Colonic mucosa (tissue), 4 donors: Measurements from ENCODE around the gene DDX6. TPM values are rescaled to one million over a fixed set of nuclear protein-coding genes. Genes with fewer than 3 reads are reported as not detected.
"Not testable (repeated sequence)": the region's sequence is repeated elsewhere in the genome, so short reads cannot be mapped to it uniquely, and the experiment has no call there.

Experiments used
- DNase-seq: peaks from one replicate; pipeline ENCODE4 v3.0.0-alpha.2; 2020
- H3K27ac ChIP-seq: fragments of 200-600 bp; one replicate; pipeline ENCODE4 v1.8.0; 2021
- H3K27me3 ChIP-seq: fragments of 200-600 bp; one replicate; pipeline ENCODE4 v1.8.0; 2021
- H3K36me3 ChIP-seq: fragments of 200-600 bp; one replicate; pipeline ENCODE4 v1.8.0; 2021
- H3K4me1 ChIP-seq: fragments of 200-600 bp; one replicate; pipeline ENCODE4 v1.8.0; 2021; ENCODE audit warnings: mild to moderate bottlenecking
- H3K4me3 ChIP-seq: fragments of 200-600 bp; one replicate; pipeline ENCODE4 v1.8.0; 2021
- H3K9ac ChIP-seq, 2 donors: one replicate each; pipeline ENCODE4 v1.7.0; 2013; ENCODE audit warnings: control low read depth in 2 of 2, low read depth in 2 of 2, low read length in 2 of 2
- H3K9me3 ChIP-seq: fragments of 200-600 bp; one replicate; pipeline ENCODE4 v1.8.0; 2021
- CTCF ChIP-seq: fragments of 200-600 bp; IDR thresholded peaks from one replicate; pipeline ENCODE4 v1.8.0; 2022; ENCODE audit warnings: antibody characterized with exemption, mild to moderate bottlenecking
- intact Hi-C: fragments of 100-400 bp; cut with DNase I; formaldehyde crosslinking; loops from one replicate; pipeline ENCODE4 v1.14.1; 2022
- total RNA-seq, 2 donors: library from RNA; stranded (reverse); fragmentation: NEBNext Ultra II Directional in 1 of 2; extraction: Animal tissue kit (Norgen Biotek cat#: 25700) in 1 of 2; gene quantifications; one replicate each; pipeline ENCODE4 v1.2.1, GENCODE V29; 2021
- donor health status: healthy.
- donor health status: DM: no; HTN: no; CAD: no.
- donor health status: DM: no; HTN: no; CAD: no.

The DDX6 gene
- total RNA-seq, 2 donors from 2014 or later = 79.0 to 108 TPM

- no peaks in the 10 kb centered on the region for H3K36me3 ChIP-seq
- TF ChIP-seq CTCF = no peak
- no peaks in the 10 kb centered on the region for H3K9me3 ChIP-seq
- intact Hi-C loops = loop anchor here (10.0 kb wide), 1 partner anchor 74 kb away; no protein-coding TSS in a partner anchor
- DNase-seq = no peak
- H3K4me3 ChIP-seq = no peak overlapping the region
- no peaks in the 10 kb centered on the region for H3K27me3 ChIP-seq
- peaks cover 3% of the 10 kb centered on the region for H3K4me1 ChIP-seq
- no peak overlapping the region for H3K9ac ChIP-seq
- no peak overlapping the region for H3K27ac ChIP-seq
Measured at GRCh38 chr11:118768690-118769089, 22.3 kb downstream of the DDX6 start.

GRCh38 chr11:118766035-118766434 is 24.9 kb downstream of the DDX6 start:
- H3K36me3 ChIP-seq = peaks cover 8% of the 10 kb centered on the region
- no peak for DNase-seq
- no peak overlapping the region for H3K9ac ChIP-seq
- H3K9me3 ChIP-seq = no peaks in the 10 kb centered on the region
- H3K4me3 ChIP-seq = no peak overlapping the region
- no peaks in the 10 kb centered on the region for H3K27me3 ChIP-seq
- TF ChIP-seq CTCF = no peak
- peaks cover 3% of the 10 kb centered on the region for H3K4me1 ChIP-seq
- H3K27ac ChIP-seq = no peak overlapping the region
- intact Hi-C loops = loop anchor here (10.0 kb wide), 1 partner anchor 71 kb away; no protein-coding TSS in a partner anchor

- H3K4me1 ChIP-seq, H3K4me3 ChIP-seq, H3K27ac ChIP-seq, H3K9me3 ChIP-seq, DNase-seq, H3K27me3 ChIP-seq, H3K9ac ChIP-seq: not testable (repeated sequence)
- intact Hi-C loops = loop anchor here (10.0 kb wide), 1 partner anchor 70 kb away; no protein-coding TSS in a partner anchor
- peaks cover 10% of the 10 kb centered on the region for H3K36me3 ChIP-seq
Measured at GRCh38 chr11:118765095-118765691, 25.8 kb downstream of the DDX6 start.

- Histone ChIP-seq H3K4me1 (no peaks in the 10 kb centered on the region), H3K4me3 (no peak overlapping the region), H3K9me3 (no peaks in the 10 kb centered on the region), H3K27ac (no peak overlapping the region), H3K36me3 (peaks cover 23% of the 10 kb centered on the region), H3K9ac (no peak overlapping the region), H3K27me3 (no peaks in the 10 kb centered on the region)
- no peak for TF ChIP-seq CTCF
- DNase-seq = no peak
- intact Hi-C loops = loop anchor here (10.0 kb wide), 1 partner anchor 68 kb away; no protein-coding TSS in a partner anchor
Measured at GRCh38 chr11:118763041-118763440, 27.9 kb downstream of the DDX6 start.

GRCh38 chr11:118761981-118762380 is 29.0 kb downstream of the DDX6 start:
- H3K36me3 ChIP-seq = peaks cover 23% of the 10 kb centered on the region
- H3K4me1 ChIP-seq, H3K27me3 ChIP-seq, H3K27ac ChIP-seq, H3K4me3 ChIP-seq, H3K9me3 ChIP-seq, DNase-seq, H3K9ac ChIP-seq: not testable (repeated sequence)
- intact Hi-C loops = loop anchor here (10.0 kb wide), 1 partner anchor 67 kb away; no protein-coding TSS in a partner anchor

- H3K36me3 ChIP-seq = peaks cover 23% of the 10 kb centered on the region
- no peak overlapping the region for H3K4me3 ChIP-seq
- no peak overlapping the region for H3K9ac ChIP-seq
- no peaks in the 10 kb centered on the region for H3K27me3 ChIP-seq
- H3K9me3 ChIP-seq = no peaks in the 10 kb centered on the region
- intact Hi-C loops = loop anchor here (10.0 kb wide), 1 partner anchor 373 kb away; no protein-coding TSS in a partner anchor
- H3K4me1 ChIP-seq = no peaks in the 10 kb centered on the region
- no peak for DNase-seq
- no peak overlapping the region for H3K27ac ChIP-seq
- no peak for TF ChIP-seq CTCF
Measured at GRCh38 chr11:118757876-118758399, 33.0 kb downstream of the DDX6 start.
